Suppressor macrophage treated with lipopolysaccharide for 4 hours (primary cell): ENCODE results near the gene NAV2.

Source experiments
- DNase-seq: peaks from one replicate; pipeline ENCODE4 v3.0.0-alpha.2; 2020

Gene NAV2

DNA sequence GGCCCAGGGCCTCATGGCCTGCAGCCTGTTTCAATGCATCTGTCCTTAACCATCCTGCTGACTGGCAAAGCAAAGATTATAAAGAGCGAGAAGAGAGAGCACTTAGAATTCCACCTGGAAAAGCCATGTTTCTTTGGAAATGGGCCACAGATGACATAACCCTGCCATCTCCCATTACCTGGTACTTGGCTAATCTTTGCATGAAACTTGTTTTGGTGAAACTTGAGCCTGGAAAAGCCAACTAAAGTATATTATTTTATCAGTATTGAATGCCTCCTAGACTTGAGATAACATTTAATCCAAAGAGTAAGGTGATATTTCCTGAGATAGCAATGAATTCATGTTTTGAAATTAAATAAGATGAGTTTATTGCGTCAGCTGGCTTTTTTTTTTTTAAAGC is 72.6 kb downstream of the NAV2 start:
- DNase-seq: no peak

DNA sequence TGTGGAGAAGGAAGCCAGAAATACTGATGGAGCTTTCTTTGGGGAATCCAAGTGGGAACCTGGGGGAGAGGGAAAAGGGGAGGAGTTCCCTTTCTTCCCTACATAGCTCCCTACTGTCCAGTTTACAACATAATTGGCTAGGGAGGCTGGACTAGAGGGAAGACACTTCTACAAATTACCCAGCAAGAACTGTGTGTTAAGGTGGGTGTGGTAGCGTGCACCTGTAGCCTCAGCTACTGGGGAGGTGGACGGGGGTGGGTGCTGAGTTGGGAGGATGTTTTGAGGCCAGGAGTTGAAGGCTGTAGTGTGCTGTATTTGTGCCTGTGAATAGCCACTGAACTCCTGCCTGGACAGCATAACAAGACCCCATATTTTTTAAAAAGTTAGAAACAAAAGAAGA is 74.0 kb downstream of the NAV2 start:
- no peak for DNase-seq

- no peak for DNase-seq
Observed at GRCh38 chr11:19788435-19788834, 75.8 kb downstream of the NAV2 start.

DNA sequence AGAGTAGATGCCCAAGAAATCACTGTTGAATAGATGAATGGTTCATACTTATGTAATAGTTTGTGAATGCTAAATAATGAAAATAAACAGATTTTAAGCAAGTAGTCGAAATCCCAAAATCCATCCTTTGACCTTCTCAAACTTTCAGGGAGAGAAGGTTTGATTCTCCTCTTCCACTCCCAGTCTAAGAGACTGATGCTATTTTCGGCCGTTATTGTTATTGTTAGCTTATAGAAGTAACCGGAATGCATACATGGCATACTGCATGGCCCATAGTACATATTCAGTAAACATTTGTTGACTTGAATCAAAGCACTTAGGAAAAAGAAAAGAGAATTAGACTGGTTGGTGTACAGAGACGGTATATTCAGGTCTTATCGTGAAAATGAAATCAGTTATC is 76.6 kb downstream of the NAV2 start:
- no peak for DNase-seq

DNA sequence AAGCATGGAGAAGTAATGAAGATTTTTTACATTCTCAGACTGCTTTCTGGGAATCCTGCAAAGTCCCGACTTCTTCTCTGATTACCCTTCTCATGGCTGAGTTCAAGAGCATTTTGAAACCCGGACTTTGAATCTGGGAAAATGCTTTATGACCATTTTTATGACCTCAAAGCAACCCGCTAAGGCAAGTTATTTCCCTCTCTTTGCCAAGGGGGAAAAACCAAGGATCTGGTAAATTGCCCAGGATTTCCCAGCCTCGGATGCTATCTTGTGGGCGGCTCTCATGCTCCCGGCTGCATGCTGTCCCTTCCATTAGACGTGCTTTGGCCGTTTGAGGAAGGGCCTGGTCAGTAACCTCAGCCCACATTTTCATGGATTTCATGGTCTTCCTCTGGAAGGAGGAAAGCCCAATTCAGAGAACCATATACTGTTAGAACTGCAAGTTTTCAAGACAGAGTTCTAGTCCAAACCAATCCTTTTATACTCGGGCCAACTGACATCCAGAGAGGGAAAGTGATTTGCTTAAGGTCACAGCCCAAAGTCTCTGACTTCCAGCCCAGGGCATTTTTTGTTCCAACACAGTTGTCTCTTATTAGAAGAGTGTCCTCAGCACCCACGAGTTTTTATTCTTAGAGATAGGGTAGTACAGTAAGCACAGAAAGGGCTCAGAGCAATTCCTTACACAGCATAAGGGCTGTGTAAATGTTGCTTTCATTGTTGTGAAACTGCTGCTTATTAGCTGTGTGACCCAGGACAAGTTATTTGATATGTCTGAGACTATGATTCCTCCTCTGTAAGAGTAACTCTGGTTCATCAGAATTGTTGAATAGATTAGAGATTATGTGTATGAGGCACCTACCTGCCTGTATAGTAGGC is 77.4 kb downstream of the NAV2 start:
- no peak for DNase-seq

DNA sequence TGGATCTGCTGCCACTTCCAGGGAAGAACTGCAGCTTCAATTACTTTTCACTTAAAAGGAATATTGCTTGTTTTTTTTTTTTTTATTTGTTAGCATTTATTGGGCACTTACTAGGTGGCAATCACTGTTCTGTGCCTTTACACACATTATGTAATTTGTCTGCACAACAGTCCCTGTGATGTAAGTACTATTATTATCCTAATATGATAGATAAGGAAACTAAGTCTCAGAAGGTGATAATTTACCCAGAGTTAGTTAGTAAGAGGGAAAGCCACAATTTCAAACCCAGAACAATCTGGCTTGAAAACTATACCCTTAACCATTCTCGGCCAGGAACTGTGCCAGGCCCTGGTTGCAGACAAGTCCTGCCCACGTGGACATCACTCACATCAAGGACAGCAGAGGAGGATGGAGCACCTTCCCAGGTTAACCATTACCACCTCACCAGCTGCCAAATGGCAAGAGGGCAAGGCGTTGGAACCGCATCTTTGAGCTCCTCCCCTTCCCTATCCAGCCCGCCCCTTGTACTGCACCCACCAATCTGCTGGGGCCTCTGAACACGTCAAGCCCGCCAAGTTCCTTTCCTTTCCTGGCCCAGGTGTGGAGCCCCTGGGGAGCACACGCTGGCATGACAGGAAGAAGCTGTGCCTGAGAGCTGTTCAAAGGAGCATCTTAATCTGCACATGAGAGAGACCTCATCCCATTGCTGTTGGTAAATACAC is 78.4 kb downstream of the NAV2 start:
- DNase-seq: no peak

DNA sequence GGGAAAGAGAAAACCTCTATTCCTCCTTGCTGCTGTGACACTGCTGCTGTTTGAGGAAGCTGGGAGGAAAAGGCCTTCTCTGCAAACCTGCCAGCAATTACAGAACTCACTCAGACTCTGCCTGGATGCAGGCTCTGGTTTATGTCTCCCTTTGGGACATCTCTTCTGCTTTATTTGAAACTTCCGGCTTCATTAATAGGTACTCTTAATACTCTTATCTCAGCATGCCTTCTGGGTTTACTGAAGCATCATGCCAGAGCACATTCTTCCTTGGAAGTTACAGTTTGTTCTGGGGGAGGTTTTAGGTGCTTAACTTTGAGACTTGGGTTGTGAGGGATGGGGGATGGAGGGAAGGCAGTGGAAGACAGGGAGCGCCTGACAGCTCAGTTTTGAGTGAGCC is 79.9 kb downstream of the NAV2 start:
- no peak for DNase-seq

GRCh38 chr11:19793326-19793725 is 80.7 kb downstream of the NAV2 start:
- DNase-seq: no peak

GRCh38 chr11:19794161-19794560 is 81.5 kb downstream of the NAV2 start:
- no peak for DNase-seq

DNA sequence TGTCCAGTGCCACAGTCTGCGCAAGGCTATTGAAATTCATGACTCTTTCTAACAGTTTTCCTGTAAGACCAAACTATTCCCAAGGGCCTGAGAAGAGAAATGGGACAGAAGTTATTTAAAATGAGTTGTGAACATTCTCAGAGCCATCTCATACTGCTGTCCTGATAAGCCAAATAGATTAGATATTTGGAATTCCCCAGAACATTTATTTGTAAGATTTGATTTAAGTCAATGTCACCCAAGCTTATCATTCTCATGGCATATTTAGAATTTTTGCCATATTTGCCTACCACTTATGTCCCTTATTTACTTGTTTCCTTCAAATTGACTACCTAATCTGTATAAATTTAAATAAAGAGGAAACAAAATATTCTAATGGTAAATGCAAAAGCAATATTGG is 82.4 kb downstream of the NAV2 start:
- DNase-seq: no peak

DNA sequence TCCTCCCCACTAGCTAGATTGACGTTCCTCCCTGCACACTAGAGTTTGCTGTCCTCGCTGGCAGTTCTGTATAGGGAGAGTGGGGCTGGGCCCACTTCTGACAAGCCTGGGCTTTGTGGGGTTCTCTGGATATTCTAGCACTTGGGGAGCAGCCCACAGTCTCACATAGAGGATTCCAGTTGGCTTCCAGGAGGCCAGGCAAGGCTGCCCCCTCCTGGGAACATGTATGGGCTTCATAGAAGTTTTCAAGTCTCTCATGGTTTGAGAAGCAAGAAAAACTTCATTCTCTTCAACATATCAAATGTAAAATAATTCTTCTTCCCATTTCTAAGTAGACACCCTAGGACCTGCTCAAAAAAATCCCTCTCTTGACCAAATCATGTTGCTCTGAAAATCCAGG is 87.5 kb downstream of the NAV2 start:
- no peak for DNase-seq

GRCh38 chr11:19800714-19801519 is 88.3 kb downstream of the NAV2 start:
- no peak for DNase-seq

- DNase-seq: no peak
Observed at GRCh38 chr11:19802773-19803293, 90.2 kb downstream of the NAV2 start.

GRCh38 chr11:19803506-19803998 is 90.9 kb downstream of the NAV2 start:
- no peak for DNase-seq

DNA sequence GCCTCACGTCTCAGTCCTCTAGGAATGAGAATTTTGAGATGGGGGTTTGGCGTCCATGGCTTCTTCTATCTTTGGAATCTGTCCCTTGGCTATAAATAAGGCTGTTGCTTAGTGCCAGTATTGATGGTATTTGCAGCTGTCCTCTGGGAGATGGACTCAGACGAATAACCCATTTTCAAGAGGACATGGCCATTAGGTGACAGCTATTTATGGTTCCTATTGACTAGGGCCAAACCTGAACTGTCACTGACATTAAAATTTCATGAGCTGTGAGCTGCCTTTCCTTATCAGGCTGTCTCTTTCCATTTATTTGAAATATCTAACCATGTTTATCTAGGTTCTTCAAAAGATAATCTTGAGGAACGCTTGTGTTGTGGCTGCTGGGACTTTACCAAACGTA is 92.7 kb downstream of the NAV2 start:
- DNase-seq: no peak

- DNase-seq: no peak
Observed at GRCh38 chr11:19805827-19806226, 93.2 kb downstream of the NAV2 start.

DNA sequence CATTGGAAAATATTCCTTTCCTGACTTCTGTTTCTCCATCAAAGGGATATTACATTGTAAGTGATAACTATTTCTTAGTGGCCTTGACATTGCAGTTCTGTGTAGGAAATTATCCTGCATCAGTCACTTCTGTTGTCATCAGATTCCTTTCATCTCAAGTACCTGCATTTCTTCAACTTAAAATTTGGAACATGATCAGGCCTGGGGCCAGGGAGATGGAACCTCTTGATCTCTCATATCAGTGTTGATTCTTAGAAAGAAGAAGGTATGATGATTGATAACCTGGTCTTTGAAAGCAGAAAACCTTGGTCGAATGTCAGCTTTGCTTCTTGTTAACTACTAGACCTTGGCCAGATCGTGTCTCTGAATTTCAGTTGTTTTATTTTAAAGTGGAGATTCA is 93.6 kb downstream of the NAV2 start:
- no peak for DNase-seq

GRCh38 chr11:19808076-19808911 is 95.7 kb downstream of the NAV2 start:
- DNase-seq: no peak

- DNase-seq: no peak
Observed at GRCh38 chr11:19810852-19811251, 98.2 kb downstream of the NAV2 start.

- no peak for DNase-seq
Observed at GRCh38 chr11:19811380-19811779, 98.7 kb downstream of the NAV2 start.

GRCh38 chr11:19812096-19812495 is 99.5 kb downstream of the NAV2 start:
- no peak for DNase-seq

DNA sequence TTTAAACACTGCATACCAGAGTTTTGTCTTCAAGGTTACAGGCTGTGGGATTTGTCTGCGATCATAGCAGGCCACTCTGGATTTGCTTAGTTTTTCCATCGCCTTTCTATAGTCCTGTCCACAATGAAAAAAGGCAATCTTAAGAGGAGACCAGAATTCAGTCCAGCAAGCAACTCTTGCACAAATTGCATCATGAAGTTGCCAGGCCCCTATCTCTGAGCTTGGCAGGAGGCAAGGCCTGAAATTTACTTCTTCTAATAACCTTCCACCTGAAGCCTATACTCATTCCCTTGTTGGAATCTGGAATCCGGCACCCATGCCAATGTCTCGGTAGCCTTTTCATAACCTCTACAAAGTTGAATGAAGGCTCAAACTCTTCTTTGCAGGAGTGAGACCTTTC is 100.1 kb downstream of the NAV2 start:
- no peak for DNase-seq
